ENCODE results near the gene HSPB8.

DNA sequence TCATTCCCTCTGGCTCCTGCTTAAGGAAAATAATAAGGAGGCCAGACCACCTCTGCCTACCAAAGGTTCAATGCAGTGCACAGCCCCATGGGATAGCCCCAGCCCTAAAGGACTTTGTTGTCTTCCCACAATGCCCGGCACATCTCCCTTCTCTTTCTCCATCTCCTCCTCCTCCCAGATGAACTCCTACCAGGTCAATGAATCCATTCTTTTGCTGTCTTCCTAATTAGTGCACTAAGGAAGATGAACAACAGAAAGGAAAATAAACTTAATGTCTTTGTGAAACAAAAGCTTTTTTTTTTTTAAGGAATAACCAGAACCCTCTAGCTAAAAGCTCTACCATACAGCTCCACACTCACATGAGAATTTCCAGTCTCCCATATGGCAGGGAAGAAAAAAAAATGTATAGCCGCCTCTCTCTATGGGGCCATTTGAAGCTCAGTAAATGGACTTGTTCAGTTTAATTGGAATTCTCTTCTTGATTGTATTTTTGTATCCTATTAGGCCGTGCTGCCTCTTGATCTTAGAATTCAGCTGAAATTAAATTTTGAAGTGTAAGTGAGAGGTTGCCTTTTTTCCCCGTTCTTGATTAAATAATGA is 41.8 kb upstream of the HSPB8 start:
- TF ChIP-seq, protein P1, sequence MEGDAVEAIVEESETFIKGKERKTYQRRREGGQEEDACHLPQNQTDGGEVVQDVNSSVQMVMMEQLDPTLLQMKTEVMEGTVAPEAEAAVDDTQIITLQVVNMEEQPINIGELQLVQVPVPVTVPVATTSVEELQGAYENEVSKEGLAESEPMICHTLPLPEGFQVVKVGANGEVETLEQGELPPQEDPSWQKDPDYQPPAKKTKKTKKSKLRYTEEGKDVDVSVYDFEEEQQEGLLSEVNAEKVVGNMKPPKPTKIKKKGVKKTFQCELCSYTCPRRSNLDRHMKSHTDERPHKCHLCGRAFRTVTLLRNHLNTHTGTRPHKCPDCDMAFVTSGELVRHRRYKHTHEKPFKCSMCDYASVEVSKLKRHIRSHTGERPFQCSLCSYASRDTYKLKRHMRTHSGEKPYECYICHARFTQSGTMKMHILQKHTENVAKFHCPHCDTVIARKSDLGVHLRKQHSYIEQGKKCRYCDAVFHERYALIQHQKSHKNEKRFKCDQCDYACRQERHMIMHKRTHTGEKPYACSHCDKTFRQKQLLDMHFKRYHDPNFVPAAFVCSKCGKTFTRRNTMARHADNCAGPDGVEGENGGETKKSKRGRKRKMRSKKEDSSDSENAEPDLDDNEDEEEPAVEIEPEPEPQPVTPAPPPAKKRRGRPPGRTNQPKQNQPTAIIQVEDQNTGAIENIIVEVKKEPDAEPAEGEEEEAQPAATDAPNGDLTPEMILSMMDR (conservative IDR thresholded peaks at IDR 0.05 in 1 of 2, IDR thresholded peaks at IDR 0.05 in 1 of 2; ENCODE audit: extremely low read depth in 1 of 2, insufficient read depth in 1 of 2, low read depth in 1 of 2, low read length in 2 of 2) = no peak
- TF ChIP-seq EZH2 (IDR thresholded peaks at IDR 0.05; ENCODE audit: borderline replicate concordance, low read length) = no peak
